HG02870 (cell line): ENCODE results near the gene VRK1.
"Not testable (repeated sequence)": the region's sequence is repeated elsewhere in the genome, so short reads cannot be mapped to it uniquely, and the experiment has no call there.

Experiments used
- ATAC-seq: cut with Tn5 transposase; IDR thresholded peaks from one replicate; pipeline ENCODE4 v1.9.1; 2021; ENCODE audit warnings: mild to moderate bottlenecking, moderate library complexity; ENCODE audit not compliant: unreplicated experiment

Gene VRK1

DNA sequence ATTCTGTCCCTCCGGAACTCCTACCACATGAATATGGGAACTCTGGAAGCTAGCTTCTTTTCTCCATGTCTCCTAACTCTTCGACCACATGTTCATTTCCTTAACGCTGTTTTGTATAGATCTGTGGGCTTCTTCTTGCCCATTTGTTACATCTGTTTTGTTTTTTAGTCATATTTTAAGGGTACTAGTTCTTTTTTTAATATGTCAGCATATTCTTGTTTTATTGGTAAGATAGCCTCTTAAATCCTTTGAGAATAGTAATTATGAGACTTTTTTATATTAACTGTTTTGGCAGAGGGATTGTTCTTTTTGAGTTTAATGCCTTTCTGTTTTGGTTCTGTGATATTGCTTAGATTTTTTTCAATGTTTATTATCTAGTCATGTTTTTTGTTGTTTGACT is 70.5 kb downstream of the VRK1 start:
- ATAC-seq: no peak

DNA sequence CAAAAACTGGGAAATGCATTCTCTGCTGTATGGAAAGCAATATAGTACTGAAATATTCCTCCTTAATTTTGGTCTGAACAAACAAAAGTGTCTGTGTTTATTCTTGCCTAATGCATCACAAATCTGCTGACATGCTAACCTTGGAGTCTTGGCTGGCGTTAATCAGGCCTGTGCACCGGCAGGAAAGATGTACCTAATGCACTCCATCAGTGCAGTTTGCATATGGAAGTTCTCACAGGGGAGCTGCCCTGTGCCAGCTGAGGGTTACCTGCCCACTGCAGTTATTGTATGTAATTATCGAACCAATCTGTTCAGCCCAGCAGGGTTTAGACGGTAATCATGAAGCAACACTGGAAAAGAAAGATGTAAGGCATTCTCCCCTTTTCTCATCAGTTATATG is 76.9 kb downstream of the VRK1 start:
- ATAC-seq: no peak

DNA sequence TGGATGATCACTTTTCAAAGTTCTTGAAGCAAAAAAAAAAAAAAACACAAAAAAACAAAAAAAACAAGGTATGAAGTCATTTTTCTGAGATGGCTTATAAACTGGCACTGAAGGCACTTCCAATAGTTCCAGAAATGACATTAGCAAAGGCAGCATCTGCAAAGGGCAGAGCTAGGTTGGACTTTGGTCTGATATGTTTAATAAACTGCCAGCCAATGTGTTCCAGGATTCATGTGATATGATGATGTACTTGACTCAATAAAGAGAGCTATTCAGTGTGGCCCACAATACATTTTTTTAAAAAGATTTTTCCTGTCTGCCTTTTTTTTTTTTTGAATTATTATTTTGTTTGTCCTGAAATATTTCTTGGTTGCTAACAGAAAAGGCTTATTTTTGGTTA is 79.6 kb downstream of the VRK1 start:
- no peak for ATAC-seq

DNA sequence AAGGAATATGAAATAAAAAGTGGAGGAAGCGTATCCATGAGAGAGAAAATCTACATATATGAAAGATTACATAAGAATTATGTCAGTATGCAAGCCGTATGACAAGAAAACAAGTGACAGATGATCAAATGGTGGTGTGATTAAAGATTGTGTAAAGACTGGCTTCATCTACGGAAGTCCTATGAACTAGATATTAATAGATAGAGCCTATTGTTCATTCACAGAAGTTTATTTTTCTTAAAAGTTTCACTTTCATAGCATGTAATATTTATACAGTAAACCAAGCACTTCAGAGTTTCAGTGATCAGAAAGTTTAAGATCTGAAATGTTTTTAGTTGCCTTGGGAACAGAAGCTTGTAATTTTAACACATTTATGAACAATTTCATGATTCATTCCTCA is 84.5 kb downstream of the VRK1 start:
- ATAC-seq: peak; percentile 70

DNA sequence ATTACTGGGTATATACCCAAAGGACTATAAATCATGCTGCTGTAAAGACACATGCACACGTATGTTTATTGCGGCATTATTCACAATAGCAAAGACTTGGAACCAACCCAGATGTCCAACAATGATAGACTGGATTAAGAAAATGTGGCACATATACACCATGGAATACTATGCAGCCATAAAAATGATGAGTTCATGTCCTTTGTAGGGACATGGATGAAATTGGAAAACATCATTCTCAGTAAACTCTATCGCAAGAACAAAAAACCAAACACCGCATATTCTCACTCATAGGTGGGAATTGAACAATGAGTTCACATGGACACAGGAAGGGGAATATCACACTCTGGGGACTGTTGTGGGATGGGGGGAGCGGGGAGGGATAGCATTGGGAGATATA is 86.8 kb downstream of the VRK1 start:
- ATAC-seq: not testable (repeated sequence)

DNA sequence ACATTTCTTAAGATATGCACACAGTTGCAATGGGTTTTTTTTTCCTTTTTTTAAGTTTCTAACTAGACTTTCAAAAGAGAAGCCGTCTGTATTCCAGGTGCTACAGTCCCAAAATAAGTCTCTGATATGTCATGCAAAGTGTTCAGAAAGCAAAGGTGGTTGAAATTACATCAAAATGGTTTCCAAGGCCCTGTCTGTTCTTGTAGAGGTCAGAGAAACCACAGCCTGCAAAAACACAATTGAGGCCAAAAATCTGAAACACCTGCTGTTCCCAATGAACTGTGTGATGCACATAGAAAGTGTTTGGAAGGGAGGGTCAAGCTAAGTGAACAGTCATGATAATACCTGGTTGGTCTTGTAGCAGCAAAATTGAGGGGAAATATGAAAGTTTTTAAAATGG is 91.0 kb downstream of the VRK1 start:
- peak; percentile 89 for ATAC-seq

DNA sequence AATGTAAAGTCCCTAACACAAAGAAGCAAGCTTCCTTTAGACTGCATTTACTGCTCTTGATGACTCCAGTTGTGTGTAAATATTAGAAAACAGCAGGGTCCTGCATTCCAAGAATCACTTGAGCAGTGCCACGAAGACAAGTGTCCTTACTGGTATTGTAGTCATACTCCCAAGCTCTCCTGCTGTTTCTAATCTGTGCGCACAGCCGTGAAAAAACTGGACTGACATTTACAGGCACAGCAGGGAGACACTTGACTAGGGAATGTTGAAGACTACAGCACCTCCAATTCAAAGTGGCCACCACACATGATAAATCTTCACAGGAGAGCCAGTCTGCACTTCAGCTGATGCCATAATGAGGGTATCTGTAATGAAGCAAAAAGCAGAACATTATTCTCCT is 91.4 kb downstream of the VRK1 start:
- no peak for ATAC-seq

DNA sequence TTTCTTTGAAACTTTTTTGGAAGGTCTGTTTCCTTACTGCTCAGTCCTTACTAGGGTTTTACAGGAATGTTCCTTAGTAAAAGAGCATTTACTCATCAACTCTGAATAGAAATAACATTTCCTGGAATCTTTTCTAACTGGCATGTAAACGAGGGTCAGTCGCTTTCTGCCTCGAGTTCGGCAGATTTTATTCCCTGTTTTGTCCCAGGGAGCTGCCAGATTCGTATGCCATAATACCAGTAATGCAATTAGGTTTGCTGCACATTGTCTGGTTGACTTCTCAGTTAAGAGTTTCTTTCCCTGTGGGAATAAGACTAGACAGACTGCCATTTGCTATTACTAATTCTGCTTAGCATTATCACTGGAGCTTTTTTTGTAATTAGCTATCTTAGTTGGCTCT is 91.9 kb downstream of the VRK1 start:
- no peak for ATAC-seq

DNA sequence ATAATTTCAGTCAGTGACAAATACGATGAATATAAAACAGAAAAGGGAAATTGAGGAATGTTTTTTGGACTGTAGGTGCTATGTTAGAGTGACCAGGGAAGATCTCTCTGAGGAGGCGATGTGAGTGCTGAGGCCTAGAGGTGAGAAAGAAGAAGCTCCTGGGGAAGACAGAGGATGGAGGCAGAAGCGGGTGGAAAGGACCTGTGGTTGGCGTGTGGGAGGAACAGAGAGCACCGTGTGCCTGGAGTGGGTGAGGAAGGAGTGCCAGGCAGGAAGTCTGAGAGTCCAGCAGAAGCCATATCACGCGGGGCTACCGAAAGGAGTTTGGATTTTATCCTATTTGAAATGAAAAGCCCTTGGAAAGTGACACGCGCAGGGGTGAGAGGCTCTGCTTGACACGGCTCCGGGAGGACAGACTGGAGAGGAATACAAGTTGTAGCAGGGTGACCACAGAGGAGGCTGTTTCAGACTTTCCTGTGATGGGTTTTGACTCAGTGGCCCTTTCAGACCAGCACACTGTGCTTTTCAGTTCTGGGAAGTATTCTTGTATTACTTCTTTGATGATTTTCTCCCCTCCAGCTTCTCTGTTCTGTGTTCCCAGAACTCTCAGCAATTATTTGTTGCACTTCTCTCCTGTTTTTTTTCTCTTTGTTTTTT is 96.9 kb downstream of the VRK1 start:
- no peak for ATAC-seq

DNA sequence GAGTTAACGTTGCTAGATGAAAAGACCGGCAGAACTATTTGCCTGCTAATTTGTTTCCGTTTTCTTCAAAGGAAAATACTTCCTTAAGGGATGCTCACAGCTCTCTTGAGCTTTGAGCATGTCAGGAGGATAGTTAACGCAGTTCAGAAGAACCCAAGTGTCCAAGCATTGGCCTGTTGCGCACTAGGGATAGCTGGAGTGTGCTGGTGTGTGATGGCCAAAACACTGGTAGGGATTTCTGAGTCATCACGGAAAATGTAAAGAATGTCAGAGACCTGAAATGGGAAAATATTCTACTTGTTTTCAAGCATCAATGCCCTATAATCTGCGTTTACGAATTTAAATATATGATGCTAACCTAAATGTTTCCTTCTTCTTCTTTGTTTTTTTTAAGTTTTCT is 97.8 kb downstream of the VRK1 start:
- no peak for ATAC-seq

DNA sequence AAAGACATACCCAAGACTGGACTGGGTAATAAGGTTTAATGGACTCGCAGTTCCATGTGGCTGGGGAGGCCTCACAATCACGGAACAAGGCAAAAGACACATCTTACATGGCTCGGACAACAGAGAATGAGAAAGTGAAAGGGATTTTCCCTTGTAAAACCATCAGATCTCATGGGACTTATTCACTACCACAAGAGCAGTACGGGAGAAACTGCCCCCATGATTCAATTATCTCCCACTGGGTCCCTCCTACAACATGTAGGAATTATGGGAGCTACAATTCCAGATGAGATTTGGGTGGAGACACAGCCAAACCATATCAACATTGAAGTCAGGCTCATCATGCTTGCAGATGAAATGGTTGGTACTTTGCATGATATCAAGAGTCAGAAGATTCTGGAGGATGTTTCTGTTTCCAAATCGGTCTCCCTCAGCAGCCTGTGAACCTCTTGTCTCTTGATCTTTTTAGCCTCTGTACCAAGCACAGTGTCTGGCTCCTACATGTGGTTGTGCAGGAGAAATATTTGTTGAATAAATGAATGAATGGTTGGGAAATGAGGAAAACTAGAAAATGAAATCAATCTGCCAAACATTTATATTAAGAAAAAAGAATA is 98.6 kb downstream of the VRK1 start:
- peak; percentile 67 for ATAC-seq

DNA sequence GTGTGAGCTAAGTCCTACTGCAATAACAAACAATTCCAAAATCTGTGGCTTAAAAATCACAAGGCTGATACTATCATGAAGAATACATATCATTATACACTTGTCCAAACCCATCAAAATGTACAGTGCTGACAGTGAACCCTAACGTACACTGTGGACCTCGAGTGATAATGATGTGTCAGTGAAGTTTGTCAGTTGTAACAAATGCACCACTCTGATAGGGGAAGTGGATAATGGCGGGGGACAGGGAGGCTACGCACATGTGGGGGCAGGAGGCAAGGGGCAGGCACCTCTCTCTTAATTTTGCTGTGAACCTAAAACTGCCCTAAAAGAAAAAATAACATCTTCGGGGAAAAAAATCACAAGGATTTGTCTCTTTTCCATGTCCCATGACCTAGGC is 100.0 kb downstream of the VRK1 start:
- no peak for ATAC-seq

DNA sequence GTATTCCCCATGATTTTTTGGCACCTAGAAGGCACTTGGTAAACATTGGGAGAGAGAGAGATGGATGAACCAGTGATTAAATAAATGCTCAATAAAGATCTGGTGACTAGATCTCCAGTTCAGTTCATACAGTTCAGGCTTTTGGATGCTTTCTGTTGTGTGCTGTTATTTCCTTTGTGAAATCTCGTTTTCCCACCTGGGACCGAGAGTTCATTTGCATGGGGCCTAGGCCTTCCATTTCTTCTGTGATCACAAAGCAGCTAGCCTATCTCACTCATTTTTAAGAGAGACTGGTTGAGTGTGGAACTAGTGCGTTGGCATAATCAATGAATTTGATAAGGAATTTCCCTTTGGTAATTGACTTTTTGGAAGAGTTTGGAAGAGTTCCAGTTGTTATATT is 104.0 kb downstream of the VRK1 start:
- ATAC-seq: peak; percentile 91

DNA sequence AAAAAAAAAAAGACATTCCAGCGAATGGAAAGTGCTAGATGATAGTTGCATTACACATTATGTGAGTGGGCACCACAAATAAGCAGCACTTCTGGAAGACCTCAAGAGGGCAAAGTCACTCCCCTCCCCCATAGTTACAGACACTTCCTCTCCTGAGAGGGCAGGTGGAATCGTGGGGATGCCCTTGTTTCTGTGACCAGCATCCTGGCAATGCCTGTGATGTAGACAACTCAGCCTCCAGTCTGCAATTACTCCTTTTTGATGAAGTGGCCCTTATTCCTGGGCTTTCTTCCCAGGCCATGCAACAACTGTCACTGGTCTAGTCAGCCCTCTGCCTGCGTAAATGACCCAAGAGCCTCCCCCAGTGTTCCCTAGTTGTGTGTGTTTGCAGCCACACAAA is 104.8 kb downstream of the VRK1 start:
- no peak for ATAC-seq

DNA sequence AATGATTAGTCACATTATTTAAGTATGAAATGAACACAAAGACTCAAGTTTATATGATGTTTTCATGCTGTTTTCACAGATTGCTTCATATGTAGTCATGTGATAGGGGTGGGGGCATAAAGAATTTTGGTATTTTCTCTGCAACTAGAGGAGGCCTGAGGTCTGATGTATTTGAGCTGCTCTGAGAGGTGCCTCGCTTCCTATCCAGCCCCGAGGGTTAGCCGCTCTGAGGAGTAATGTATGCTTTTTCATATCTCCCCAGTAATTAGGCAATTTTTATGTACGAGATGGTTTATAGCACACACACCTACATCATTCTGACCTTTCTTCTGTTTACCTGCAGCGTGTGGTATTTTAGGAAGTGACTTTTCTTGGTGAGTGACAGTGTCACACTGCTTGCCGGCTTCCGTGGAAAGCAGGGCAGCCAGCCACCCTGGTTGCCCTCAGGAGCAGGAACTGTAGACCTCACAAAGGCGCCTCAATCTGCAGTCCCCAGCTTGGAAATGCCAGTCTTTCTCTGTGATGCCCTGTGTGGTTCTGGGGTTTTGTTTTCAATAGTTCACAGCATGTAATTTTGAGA is 106.4 kb downstream of the VRK1 start:
- no peak for ATAC-seq

DNA sequence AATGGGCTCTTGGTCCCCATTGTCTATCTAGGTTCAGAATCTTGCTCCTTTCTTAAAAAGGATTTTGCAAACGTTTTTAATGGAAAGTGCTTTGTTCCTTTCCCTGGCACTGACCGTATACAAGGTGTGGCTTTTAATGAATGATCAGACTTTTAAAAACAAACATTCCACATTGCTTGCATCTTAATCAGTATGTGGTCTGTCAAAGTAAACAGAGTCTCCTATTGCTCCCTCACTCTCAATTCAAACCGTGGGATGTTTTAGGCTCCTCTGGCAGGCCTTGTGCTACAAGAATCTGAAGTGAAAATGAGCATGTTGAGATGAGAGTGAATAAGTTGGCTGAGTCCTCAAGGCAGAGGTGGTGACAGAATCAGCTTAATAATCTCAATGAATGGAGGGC is 107.0 kb downstream of the VRK1 start:
- no peak for ATAC-seq

DNA sequence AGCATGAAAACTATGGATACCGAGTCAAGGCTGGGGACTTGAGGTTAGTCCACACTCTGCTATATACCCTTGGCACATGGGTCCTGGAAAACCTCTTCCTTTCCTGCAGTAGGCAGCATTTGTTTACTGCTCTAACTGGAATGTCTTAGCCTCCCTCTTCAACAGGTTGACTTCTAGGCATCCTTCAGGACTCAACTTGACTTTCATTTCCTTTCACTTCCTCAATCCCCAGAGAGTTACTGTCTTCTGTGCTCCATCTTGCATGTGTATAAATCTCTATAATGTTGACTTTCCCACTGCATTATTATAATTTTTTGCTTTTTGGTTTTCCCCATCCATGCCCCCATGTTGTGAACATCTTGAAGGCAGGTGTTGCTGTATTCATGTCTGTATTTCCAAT is 107.9 kb downstream of the VRK1 start:
- no peak for ATAC-seq

DNA sequence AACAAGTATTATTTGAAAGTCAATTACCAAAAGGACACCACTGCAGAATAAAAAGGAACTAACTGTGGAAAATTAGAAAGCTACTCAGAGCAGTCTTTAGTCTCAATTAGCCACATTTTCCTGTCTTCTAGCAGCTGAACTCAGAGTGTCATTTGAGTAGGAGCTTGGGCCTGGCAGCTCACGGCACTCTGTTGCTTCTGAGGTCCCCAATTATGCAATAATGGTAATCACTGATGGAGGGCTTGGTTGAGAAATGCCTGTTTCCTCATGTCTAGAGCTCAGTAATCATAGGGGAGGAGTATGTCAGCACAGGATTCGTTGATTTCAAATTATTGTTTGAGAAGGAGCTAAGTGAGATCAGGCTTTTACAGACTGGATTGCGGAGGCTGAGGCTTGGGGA is 108.6 kb downstream of the VRK1 start:
- ATAC-seq: no peak

DNA sequence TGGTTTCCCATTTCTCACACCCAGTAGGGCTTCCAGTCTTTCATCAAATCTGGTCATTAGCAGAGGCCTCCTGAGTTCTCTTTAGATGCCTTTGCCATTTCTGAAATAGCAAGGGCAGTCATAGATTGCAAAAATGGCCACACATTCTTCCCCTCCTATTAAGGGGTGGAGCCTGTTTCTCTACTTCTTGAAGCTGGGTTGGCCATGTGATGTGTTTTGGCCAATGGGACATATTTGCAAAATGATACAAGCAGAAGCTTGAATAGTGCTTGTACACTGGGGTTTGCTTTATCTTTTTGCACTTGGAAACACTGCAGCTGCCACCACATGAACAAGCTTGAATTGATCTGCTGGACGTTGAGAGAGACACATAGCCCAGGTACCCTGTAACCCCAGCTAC is 109.3 kb downstream of the VRK1 start:
- no peak for ATAC-seq

DNA sequence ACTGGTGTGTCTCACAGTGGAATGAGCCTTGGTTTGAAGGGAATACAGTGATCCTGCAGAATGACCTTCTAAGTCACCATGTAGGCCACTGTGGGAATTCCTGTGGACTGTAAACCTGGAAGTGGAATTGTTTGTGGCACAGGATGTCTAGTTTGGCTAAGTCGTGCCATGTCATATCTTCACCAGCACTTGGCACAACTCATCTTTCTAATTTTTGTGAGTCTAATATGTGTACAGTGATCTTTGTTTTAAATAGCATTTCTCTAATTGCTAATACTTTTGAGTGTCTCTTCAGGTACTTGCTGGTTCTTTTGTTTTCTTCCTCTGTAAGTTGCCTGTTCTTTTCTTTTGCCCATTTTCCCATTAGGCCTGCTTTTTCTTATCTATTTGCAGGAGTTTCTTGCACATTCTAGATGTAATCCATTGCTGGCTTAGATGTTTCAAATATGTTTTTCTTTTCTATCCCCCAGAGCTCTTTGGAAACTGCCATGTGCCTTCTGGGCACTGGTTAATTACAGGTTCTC is 112.7 kb downstream of the VRK1 start:
- no peak for ATAC-seq

DNA sequence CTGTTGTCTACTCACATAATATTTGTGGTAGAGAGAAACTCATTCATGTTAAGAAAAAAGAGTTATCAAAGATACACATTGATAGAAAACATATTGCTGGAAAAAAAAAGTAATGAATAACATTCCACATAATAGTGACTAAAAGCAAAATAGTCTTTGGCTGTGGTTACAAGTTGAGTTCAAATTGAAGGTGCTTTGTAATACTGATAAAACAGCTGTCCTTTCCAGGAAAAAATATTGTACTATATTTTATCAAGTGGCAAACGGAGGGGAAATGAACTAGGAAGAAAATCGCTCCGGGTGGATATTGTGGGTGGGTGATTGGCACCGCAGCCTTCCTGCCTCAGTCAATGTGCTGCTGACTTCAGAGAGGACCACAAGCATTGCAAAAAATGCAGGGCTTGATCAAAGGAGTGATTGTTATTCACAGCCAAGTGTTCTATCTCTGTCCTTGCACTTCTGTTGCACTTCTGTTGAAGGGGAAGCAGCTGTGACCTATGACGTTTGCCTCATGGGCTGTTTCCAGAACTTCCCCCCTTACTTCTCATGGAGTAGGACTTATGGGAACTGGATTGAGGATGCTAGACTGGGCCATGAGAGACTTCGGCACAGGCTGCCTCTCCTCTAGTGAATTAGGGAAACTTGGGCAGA is 114.4 kb downstream of the VRK1 start:
- ATAC-seq: no peak

DNA sequence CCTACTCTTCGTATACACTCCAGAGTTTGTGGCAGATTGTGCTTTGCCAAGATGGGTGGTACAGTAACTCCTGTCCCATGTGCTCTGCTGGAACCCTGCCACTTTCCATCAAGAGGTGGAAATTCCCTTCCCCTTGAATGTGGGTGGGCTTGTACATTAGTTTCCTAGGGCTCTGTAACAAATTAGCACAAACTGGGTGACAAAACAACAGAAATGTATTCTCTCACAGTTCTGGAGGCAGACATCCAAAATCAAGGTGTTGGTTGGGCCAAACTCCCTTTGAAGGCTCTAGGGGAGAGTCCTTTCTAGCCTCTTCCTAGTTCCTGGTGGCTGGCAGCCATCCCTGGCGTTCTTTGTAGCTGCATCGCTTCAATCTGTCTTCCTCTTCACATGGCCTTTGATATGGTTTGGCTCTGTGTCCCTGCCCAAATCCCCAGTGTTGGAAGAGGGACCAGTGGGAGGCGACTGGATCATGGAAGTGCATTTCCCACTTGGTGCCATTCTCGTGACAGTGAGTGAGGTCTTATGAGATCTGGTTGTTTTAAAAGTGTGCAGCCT is 117.5 kb downstream of the VRK1 start:
- ATAC-seq: no peak
